Urinary bladder (tissue), 4 donors: ENCODE measurements around the gene SYS1. TPM values are rescaled to one million over a fixed set of nuclear protein-coding genes. Genes with fewer than 3 reads are reported as not detected.

ENCODE experiments used
- DNase-seq: peaks from one replicate; pipeline ENCODE4 v3.0.0-alpha.2; 2015; ENCODE audit errors: extremely low spot score
- H3K27ac ChIP-seq: one replicate; pipeline ENCODE4 v1.5.1; 2013; ENCODE audit warnings: low read depth, mild to moderate bottlenecking, moderate library complexity
- H3K36me3 ChIP-seq: one replicate; pipeline ENCODE4 v1.6.1; 2013; ENCODE audit warnings: mild to moderate bottlenecking, moderate library complexity; ENCODE audit not compliant: insufficient read depth
- H3K4me1 ChIP-seq: one replicate; pipeline ENCODE4 v1.6.1; 2013; ENCODE audit warnings: mild to moderate bottlenecking, moderate library complexity; ENCODE audit not compliant: insufficient read depth
- H3K4me3 ChIP-seq: one replicate; pipeline ENCODE4 v1.5.1; 2013; ENCODE audit warnings: low read depth, low read length
- WGBS: extraction: QIAGEN DNeasy Blood & Tissue Kit; methylation state at CpG from one replicate; pipeline ENCODE4 v1.1.7; 2013; 5-methylcytosine and 5-hydroxymethylcytosine counted together
- polyA plus RNA-seq: library from polyadenylated mRNA; stranded (reverse); fragments of 200-250 nt; gene quantifications from one replicate; pipeline ENCODE4 v1.2.3, GENCODE V29; 2013
- total RNA-seq: library from RNA; depleted of rRNA; stranded (reverse); fragments of >200 nt; gene quantifications from one replicate; pipeline ENCODE4 v1.2.3, GENCODE V29; 2014
- donor health status: healthy with polysubstance abuse.
- donor health status: healthy.

The SYS1 gene
- total and polyA plus RNA-seq, 2 donors = 19.5 to 39.4 TPM

GRCh38 chr20:45330476-45330875, 32.5 kb upstream of the SYS1 start:
- Histone ChIP-seq H3K36me3 (peaks cover 2% of the 10 kb centered on the region), H3K27ac (no peak overlapping the region), H3K4me3 (no peak overlapping the region), H3K4me1 (no peaks in the 10 kb centered on the region)
- DNase-seq = no peak
- WGBS = 95% methylated on average over 3 of the region's 3 CpGs

DNA sequence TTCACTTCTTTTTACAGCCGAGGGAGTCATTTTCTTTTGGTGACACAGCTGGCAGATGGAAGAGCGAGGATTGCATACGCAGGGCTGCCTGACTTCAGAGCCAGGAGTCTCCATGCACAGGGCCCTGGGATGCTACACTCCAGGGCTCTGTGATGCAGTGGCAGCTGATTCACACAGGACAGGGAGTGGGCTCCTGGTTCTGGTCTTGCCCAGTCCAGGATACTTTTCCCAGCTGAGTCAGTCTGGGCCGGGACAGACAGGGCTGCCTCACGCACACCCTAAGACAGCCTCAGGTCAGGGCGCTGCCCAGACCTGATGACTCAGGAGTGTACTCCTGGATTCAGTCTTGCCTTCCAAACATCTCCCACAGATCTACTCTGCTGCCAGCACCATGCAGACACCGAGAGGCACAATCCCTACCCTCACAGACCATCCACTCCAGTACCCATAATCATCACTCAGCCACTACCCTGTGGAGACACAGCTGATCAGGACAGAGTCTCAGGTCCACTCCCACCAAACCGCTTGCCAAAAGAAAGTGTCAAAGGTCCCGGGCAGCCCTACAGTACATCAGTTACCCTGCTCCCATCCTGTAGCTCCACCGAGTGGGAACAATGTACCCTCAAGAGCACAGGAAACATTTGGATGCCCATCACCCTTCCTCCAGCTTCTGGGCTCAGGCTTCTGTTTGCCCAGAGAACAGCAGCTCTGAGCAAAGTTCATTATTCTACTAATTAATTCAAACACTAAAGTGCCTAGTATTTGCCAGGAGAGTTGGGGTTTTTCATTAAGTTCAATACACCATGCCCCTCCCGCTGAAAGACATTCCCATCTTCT, 26.2 kb upstream of the SYS1 start:
- 67% methylated on average over 11 of the region's 11 CpGs for WGBS
- Histone ChIP-seq H3K4me3 (no peak overlapping the region), H3K4me1 (no peaks in the 10 kb centered on the region), H3K27ac (no peak overlapping the region), H3K36me3 (no peaks in the 10 kb centered on the region)
- DNase-seq = no peak

DNA sequence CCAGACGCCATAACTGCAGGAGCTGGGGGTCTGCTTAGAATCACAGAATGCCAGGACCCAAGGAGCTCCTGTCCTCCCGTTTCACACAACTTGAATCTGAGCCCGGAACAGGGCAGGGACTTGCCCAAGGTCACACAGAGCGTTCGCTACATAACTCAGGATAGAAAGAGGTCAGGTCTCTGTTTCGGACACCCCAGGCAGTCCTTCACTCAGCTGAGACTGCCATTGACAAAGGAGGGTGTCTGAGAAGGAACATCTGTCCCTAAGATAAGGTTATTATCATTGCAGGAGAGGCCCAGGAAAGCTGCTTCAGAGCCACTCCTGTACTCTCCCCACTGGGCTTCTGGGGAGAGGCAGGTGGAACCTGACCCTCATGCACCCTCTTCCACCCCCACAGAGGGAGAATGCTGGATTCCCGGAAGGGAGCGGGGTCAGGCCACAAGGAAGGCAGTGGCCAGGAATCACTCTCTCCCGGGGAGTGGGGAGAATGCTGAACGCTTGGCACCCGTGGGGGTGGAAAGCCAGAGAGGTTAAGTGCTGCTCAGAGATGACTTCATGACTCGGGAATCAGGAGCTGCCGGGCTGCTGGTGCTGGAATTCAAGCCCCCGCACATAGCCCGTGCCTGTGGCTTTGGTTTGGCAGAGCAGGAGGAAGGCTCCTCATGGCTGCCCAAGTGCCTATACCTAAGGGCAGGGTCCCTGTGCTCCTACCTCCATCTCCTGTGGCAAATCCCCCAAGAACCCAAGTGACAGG, 25.4 kb upstream of the SYS1 start:
- DNase-seq = no peak
- Histone ChIP-seq H3K27ac (no peak overlapping the region), H3K36me3 (no peaks in the 10 kb centered on the region), H3K4me3 (no peak overlapping the region), H3K4me1 (no peaks in the 10 kb centered on the region)
- 41% methylated on average over 15 of the region's 15 CpGs for WGBS

- DNase-seq = no peak
- H3K4me3 ChIP-seq = no peak overlapping the region
- no peaks in the 10 kb centered on the region for H3K36me3 ChIP-seq
- 93% methylated on average over 11 of the region's 11 CpGs for WGBS
- H3K27ac ChIP-seq = peak overlapping the region; percentile 14
- H3K4me1 ChIP-seq = no peaks in the 10 kb centered on the region
Observed at GRCh38 chr20:45338121-45339030, 24.6 kb upstream of the SYS1 start.

- Histone ChIP-seq H3K36me3 (no peaks in the 10 kb centered on the region), H3K27ac (peak overlapping the region; percentile 14), H3K4me1 (no peaks in the 10 kb centered on the region), H3K4me3 (no peak overlapping the region)
- DNase-seq = no peak
- 78% methylated on average over 6 of the region's 6 CpGs for WGBS
Observed at GRCh38 chr20:45339084-45339483, 23.9 kb upstream of the SYS1 start.

GRCh38 chr20:45339799-45340198, 23.2 kb upstream of the SYS1 start:
- no peak for DNase-seq
- Histone ChIP-seq H3K36me3 (no peaks in the 10 kb centered on the region), H3K4me1 (no peaks in the 10 kb centered on the region), H3K4me3 (no peak overlapping the region), H3K27ac (no peak overlapping the region)
- WGBS = 98% methylated on average over 2 of the region's 2 CpGs

GRCh38 chr20:45340236-45340847, 22.6 kb upstream of the SYS1 start:
- Histone ChIP-seq H3K4me1 (no peaks in the 10 kb centered on the region), H3K27ac (no peak overlapping the region), H3K4me3 (no peak overlapping the region), H3K36me3 (no peaks in the 10 kb centered on the region)
- WGBS = 71% methylated on average over 5 of the region's 5 CpGs
- no peak for DNase-seq

DNA sequence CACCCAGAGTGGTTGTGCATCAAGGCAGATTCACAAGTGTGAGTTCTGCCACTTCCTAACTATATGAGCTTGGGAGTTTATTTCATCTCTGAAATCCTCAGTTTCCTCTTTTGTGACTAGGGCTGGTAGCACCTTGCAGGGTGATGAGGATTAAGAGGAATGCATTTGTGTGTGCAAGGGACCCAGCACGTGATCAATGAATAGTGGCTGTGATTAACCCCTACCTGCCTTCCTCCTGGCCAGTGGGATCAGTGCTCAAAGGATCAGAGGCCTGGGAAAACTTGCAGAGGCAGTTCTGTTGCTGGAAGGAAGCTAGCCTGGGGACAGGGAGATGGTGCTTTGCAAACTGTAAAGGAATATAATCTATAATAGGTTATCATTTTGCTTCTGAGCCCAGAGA, 22.0 kb upstream of the SYS1 start:
- no peak overlapping the region for H3K4me3 ChIP-seq
- H3K36me3 ChIP-seq = no peaks in the 10 kb centered on the region
- H3K27ac ChIP-seq = no peak overlapping the region
- 54% methylated on average over 1 of the region's 1 CpG for WGBS
- no peak for DNase-seq
- no peaks in the 10 kb centered on the region for H3K4me1 ChIP-seq

- 33% methylated on average over 3 of the region's 3 CpGs for WGBS
- no peak overlapping the region for H3K4me3 ChIP-seq
- no peak for DNase-seq
Observed at GRCh38 chr20:45341579-45341938, 21.4 kb upstream of the SYS1 start.

GRCh38 chr20:45341939-45342854, 20.8 kb upstream of the SYS1 start:
- Histone ChIP-seq H3K4me3 (no peak overlapping the region), H3K4me1 (no peaks in the 10 kb centered on the region), H3K36me3 (no peaks in the 10 kb centered on the region), H3K27ac (peak overlapping the region; percentile 95)
- 21% methylated on average over 16 of the region's 16 CpGs for WGBS
- DNase-seq = no peak

More at GRCh38 chr20:45341579-45341938, 21.4 kb upstream of the SYS1 start:
- H3K27ac ChIP-seq = peak overlapping the region; percentile 95
- H3K36me3 ChIP-seq = no peaks in the 10 kb centered on the region
- no peaks in the 10 kb centered on the region for H3K4me1 ChIP-seq

DNA sequence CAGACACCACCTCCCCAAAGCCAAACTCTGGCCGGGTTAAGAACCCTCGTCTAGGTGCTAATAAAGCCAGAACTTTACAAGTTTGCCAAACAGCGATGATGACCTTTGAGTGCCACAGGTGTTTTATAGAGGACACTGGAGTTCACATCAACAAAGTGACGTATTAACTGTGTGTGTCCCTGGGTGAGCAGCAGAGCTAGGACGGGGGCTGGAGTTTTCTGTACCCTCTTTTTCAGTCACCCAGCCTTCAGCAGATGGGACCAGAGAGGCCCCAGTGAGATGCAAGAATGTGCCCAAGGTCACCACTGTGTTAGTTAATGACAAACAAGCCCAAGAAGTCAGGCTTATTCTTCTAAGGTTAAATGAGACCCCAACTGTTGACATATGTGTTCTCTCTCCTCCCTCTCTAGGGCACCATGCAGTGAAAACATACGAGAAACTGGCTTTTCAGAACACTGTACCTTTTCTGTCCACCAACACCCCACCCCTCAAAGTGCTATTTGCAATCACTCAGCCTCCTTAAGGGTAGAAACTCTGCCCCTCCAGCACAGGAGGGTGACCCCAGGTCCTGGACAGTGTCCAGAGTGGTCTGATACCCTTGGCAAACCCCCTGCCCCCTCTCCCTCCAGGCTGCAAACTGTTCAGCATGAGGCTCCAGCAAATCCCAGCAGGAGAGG, 20.0 kb upstream of the SYS1 start:
- no peak for DNase-seq
- H3K27ac ChIP-seq = peak overlapping the region; percentile 95
- WGBS = 53% methylated on average over 6 of the region's 6 CpGs
- no peaks in the 10 kb centered on the region for H3K4me1 ChIP-seq
- H3K4me3 ChIP-seq = no peak overlapping the region
- no peaks in the 10 kb centered on the region for H3K36me3 ChIP-seq
